Nephron progenitor cell (in vitro differentiated cells): Measurements from ENCODE around the gene EN1.

Experiments
- DNase-seq: peaks from one replicate; pipeline ENCODE4 v3.0.0; 2021
- H3K27ac Mint-ChIP-seq: 2 replicates; pipeline ENCODE4 v1.8.0; 2021; ENCODE audit warnings: mild to moderate bottlenecking, moderate library complexity, mixed read lengths
- H3K27me3 Mint-ChIP-seq: 2 replicates; pipeline ENCODE4 v1.8.0; 2021; ENCODE audit warnings: mild to moderate bottlenecking, low read depth, mixed read lengths; ENCODE audit not compliant: poor library complexity
- H3K36me3 Mint-ChIP-seq: 2 replicates; pipeline ENCODE4 v1.8.0; 2021; ENCODE audit warnings: low read depth, mixed read lengths
- H3K4me1 Mint-ChIP-seq: 2 replicates; pipeline ENCODE4 v1.8.0; 2021; ENCODE audit warnings: mixed read lengths
- H3K4me3 Mint-ChIP-seq: 2 replicates; pipeline ENCODE4 v1.8.0; 2021; ENCODE audit warnings: mild to moderate bottlenecking, moderate library complexity, mixed read lengths
- H3K9me3 Mint-ChIP-seq: 2 replicates; pipeline ENCODE4 v1.8.0; 2021; ENCODE audit warnings: mild to moderate bottlenecking, moderate library complexity, mixed read lengths
- TF ChIP-seq, protein P1 (sequence below): fragments of 200-600 bp; sonication (generic); IDR thresholded peaks from 2 replicates; pipeline ENCODE4 v1.5.0; 2021; ENCODE audit warnings: antibody characterized with exemption

EN1 gene

DNA sequence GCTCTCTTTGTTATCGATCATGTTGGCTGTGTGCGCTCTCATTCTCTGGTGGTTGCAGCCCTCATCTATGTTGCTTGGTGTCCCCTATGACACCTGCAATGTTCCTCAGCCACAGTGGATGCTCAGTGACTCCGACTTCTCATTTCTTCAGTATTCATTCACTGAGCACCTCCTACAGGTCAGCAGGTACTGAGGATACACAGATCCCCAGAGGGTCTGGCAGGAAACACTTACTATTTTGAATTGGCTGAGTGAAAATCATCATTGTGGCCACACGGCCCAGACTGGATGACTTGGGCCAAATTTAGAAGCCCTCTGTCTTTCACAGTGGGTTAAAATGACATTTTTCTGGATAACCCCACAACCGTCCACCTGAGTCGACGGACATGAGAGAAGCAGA lies 32.1 kb downstream of the EN1 start:
- DNase-seq = no peak
- Mint-ChIP-seq H3K4me1 (peaks cover 12% of the 10 kb centered on the region), H3K27me3 (peaks cover 67% of the 10 kb centered on the region), H3K27ac (no peak overlapping the region), H3K36me3 (no peaks in the 10 kb centered on the region), H3K9me3 (no peaks in the 10 kb centered on the region), H3K4me3 (no peak overlapping the region)
- TF ChIP-seq, protein P1, sequence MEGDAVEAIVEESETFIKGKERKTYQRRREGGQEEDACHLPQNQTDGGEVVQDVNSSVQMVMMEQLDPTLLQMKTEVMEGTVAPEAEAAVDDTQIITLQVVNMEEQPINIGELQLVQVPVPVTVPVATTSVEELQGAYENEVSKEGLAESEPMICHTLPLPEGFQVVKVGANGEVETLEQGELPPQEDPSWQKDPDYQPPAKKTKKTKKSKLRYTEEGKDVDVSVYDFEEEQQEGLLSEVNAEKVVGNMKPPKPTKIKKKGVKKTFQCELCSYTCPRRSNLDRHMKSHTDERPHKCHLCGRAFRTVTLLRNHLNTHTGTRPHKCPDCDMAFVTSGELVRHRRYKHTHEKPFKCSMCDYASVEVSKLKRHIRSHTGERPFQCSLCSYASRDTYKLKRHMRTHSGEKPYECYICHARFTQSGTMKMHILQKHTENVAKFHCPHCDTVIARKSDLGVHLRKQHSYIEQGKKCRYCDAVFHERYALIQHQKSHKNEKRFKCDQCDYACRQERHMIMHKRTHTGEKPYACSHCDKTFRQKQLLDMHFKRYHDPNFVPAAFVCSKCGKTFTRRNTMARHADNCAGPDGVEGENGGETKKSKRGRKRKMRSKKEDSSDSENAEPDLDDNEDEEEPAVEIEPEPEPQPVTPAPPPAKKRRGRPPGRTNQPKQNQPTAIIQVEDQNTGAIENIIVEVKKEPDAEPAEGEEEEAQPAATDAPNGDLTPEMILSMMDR = no peak

DNA sequence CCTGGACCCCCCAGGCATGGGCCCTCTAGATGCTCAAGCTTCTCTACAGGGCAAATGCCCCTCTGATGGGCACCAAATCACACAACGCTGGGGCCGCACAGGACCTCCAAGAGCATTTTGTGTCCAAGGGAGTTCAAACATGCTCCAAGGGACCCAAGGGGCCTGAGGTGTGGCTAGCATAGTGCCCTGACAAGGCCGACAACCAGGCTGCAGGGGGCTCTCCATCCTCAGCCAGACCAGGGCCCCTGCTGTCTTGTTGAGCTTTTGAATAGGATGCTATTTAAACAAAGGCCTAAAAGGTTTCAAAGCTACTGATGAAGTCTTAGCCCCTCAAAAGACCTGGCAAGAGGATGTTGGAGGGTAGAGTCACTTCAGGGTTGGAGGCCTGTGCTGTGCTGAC lies 33.1 kb downstream of the EN1 start:
- H3K4me3 Mint-ChIP-seq = no peak overlapping the region
- H3K36me3 Mint-ChIP-seq = no peaks in the 10 kb centered on the region
- H3K9me3 Mint-ChIP-seq = no peaks in the 10 kb centered on the region
- H3K27ac Mint-ChIP-seq = no peak overlapping the region
- H3K27me3 Mint-ChIP-seq = peaks cover 64% of the 10 kb centered on the region
- TF ChIP-seq, protein P1 = no peak
- DNase-seq = no peak
- H3K4me1 Mint-ChIP-seq = peaks cover 12% of the 10 kb centered on the region

DNA sequence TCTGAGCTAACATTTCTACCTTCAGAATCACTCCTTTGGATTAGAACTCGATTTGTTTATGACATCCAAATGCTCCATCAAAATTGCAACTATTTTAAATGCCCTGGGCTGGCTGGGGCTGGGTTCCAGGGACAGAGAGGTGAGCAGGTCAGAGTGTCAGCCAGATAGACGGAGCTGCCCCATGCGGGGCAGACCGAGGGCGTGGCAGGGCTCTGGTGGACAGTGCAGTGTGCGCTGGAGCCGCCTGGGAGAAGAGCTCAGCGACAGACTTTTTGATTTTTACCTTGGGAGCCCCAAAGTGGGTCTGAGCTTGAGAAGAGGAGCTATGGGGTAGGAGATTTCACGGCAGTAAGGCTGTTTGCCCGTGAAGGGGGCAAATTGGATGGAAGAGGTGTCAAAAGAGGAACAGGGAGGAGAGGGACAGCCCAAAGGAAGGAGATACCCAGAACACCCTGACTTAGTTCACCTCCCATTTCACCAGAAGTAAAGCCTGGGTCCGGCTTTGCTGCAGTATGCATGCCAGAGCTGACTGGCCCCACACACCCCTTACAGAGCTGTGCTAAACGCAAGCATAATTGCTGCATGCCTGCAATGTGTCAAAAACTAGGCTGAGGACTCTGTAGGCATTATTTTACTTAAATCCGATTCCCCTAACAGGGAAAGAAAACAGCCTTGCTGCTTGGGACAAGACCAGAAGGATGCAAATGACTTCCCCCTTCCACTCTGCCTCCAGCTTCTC lies 33.7 kb downstream of the EN1 start:
- Mint-ChIP-seq H3K4me3 (no peak overlapping the region), H3K36me3 (no peaks in the 10 kb centered on the region), H3K27ac (no peak overlapping the region), H3K4me1 (peaks cover 13% of the 10 kb centered on the region), H3K9me3 (no peaks in the 10 kb centered on the region), H3K27me3 (peaks cover 70% of the 10 kb centered on the region)
- TF ChIP-seq, protein P1 = no peak
- no peak for DNase-seq

DNA sequence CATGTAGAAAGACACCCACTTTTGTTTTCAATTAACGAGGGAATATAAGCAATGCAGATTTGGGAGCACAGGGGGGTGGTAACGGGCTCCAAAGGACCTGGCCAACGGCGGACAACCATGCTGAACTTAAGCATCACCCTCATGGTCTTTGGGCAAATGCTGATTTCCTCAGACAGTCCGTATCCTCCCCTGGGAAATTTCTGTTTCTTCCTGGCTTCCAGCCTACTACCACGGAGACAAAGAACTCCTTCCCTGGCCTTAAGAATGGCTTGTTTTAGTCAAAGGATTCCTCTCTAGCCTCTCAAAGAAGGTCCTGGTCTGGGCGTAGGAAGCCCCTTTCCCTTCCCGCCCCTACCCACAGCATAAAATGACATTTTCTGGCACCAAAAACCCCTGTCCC lies 34.3 kb downstream of the EN1 start:
- no peak overlapping the region for H3K4me3 Mint-ChIP-seq
- TF ChIP-seq, protein P1 = no peak
- H3K4me1 Mint-ChIP-seq = peaks cover 19% of the 10 kb centered on the region
- DNase-seq = no peak
- H3K36me3 Mint-ChIP-seq = no peaks in the 10 kb centered on the region
- peaks cover 70% of the 10 kb centered on the region for H3K27me3 Mint-ChIP-seq
- H3K9me3 Mint-ChIP-seq = no peaks in the 10 kb centered on the region
- no peak overlapping the region for H3K27ac Mint-ChIP-seq

DNA sequence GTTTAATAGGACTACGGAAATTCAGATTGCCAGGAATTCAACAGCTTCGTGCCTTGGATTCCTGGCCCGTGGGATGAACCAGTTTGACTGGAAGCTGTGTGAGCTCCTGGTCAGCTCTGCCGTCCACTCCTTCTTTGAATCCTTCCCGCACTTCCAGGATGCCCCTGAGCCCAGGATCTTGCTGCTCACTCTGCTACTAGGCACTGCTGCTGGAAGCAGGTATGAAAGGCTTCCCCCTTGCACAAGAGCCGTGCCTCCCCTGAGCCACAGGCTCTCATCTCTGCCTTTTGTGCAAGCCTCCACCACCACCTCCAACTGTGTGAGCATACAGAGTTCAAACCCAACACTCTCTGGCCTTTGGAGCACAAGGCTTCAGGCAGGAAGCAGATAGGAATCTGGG lies 34.9 kb downstream of the EN1 start:
- H3K27me3 Mint-ChIP-seq = peaks cover 74% of the 10 kb centered on the region
- DNase-seq = no peak
- TF ChIP-seq, protein P1 = no peak
- H3K36me3 Mint-ChIP-seq = no peaks in the 10 kb centered on the region
- peaks cover 25% of the 10 kb centered on the region for H3K4me1 Mint-ChIP-seq
- H3K9me3 Mint-ChIP-seq = no peaks in the 10 kb centered on the region
- H3K4me3 Mint-ChIP-seq = no peak overlapping the region
- H3K27ac Mint-ChIP-seq = no peak overlapping the region

DNA sequence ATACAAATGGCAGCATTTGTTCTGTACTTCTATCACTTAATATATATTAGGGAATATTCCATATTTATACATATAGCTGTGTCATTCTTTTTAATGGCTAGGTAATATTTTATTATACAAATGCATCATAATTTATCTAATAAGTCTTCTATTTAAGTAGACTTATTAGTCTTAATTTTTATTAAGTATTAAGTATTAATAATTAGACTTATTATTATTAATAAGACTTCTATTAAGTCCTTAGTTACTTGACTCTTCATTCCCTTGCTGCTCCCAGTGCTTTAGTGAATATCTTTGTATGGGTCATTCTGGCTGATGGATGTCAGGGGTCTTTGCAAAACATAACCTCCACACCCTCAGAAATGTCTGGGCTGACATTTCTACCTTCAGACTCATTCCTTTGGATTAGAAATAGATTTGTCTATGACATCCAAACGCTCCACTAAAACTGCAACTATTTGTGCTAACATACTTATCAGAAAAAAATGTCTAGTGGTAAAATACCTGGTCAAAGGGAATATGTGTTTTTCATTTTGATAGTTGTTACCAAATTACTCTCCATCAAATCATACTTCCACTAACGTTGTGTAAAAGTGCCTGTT lies 35.8 kb downstream of the EN1 start:
- H3K27me3 Mint-ChIP-seq = peaks cover 77% of the 10 kb centered on the region

More for the DNA sequence above, 35.8 kb downstream of the EN1 start:
- H3K4me3 Mint-ChIP-seq = no peak overlapping the region
- no peaks in the 10 kb centered on the region for H3K9me3 Mint-ChIP-seq
- no peak for DNase-seq
- no peaks in the 10 kb centered on the region for H3K36me3 Mint-ChIP-seq
- H3K4me1 Mint-ChIP-seq = peaks cover 34% of the 10 kb centered on the region
- no peak overlapping the region for H3K27ac Mint-ChIP-seq
- TF ChIP-seq, protein P1 = no peak
